ENCODE data around the gene WNT5B.

The WNT5B gene

GRCh38 chr12:1619587-1619986, 9.4 kb upstream of the WNT5B start:
- TF ChIP-seq ARNTL (CRISPR knock-in tag; IDR thresholded peaks at IDR 0.05; ENCODE audit: borderline replicate concordance, low read depth) (no peak), TOX (CRISPR knock-in tag; IDR thresholded peaks at IDR 0.05; ENCODE audit: borderline replicate concordance) (no peak), ZNF70 (CRISPR knock-in tag; IDR thresholded peaks at IDR 0.05) (no peak), CSRNP3 (CRISPR knock-in tag; IDR thresholded peaks at IDR 0.05) (no peak), TCF4 (CRISPR knock-in tag; IDR thresholded peaks at IDR 0.05; ENCODE audit: borderline replicate concordance) (no peak), POU6F1 (CRISPR knock-in tag; IDR thresholded peaks at IDR 0.05; ENCODE audit: borderline replicate concordance, low read depth) (no peak), PATZ1 (CRISPR knock-in tag; IDR thresholded peaks at IDR 0.05; ENCODE audit: borderline replicate concordance) (no peak), ZNF565 (CRISPR knock-in tag; conservative IDR thresholded peaks at IDR 0.05; ENCODE audit: low read depth) (no peak), CSDC2 (CRISPR knock-in tag; IDR thresholded peaks at IDR 0.05) (no peak), ZFP3 (CRISPR knock-in tag; IDR thresholded peaks at IDR 0.05) (no peak), TSHZ2 (CRISPR knock-in tag; IDR thresholded peaks at IDR 0.05) (no peak), PPARA (CRISPR knock-in tag; IDR thresholded peaks at IDR 0.05; ENCODE audit: borderline replicate concordance) (no peak)
- ATAC-seq, result no peak

GRCh38 chr12:1620092-1620491, 8.9 kb upstream of the WNT5B start:
- ATAC-seq, result no peak
- TF ChIP-seq ISL1 (CRISPR knock-in tag; IDR thresholded peaks at IDR 0.05), result no peak
- TF ChIP-seq ZNF8 (CRISPR knock-in tag; IDR thresholded peaks at IDR 0.05), result no peak
- TF ChIP-seq PPARA (CRISPR knock-in tag; IDR thresholded peaks at IDR 0.05; ENCODE audit: borderline replicate concordance), result no peak
- no peak for TF ChIP-seq CSRNP3 (CRISPR knock-in tag; IDR thresholded peaks at IDR 0.05)
- no peak for TF ChIP-seq TCF4 (CRISPR knock-in tag; IDR thresholded peaks at IDR 0.05; ENCODE audit: borderline replicate concordance)
- no peak for TF ChIP-seq ESRRG (CRISPR knock-in tag; IDR thresholded peaks at IDR 0.05)
- TF ChIP-seq TOX (CRISPR knock-in tag; IDR thresholded peaks at IDR 0.05; ENCODE audit: borderline replicate concordance), result no peak

- ATAC-seq, result no peak
- no peak for TF ChIP-seq OSR1 (CRISPR knock-in tag; IDR thresholded peaks at IDR 0.05)
- no peak for TF ChIP-seq CSDC2 (CRISPR knock-in tag; IDR thresholded peaks at IDR 0.05)
- no peak for TF ChIP-seq ZNF70 (CRISPR knock-in tag; IDR thresholded peaks at IDR 0.05)
- TF ChIP-seq ESRRG (CRISPR knock-in tag; IDR thresholded peaks at IDR 0.05), result no peak
Measured at GRCh38 chr12:1622406-1622805, 6.6 kb upstream of the WNT5B start.

DNA sequence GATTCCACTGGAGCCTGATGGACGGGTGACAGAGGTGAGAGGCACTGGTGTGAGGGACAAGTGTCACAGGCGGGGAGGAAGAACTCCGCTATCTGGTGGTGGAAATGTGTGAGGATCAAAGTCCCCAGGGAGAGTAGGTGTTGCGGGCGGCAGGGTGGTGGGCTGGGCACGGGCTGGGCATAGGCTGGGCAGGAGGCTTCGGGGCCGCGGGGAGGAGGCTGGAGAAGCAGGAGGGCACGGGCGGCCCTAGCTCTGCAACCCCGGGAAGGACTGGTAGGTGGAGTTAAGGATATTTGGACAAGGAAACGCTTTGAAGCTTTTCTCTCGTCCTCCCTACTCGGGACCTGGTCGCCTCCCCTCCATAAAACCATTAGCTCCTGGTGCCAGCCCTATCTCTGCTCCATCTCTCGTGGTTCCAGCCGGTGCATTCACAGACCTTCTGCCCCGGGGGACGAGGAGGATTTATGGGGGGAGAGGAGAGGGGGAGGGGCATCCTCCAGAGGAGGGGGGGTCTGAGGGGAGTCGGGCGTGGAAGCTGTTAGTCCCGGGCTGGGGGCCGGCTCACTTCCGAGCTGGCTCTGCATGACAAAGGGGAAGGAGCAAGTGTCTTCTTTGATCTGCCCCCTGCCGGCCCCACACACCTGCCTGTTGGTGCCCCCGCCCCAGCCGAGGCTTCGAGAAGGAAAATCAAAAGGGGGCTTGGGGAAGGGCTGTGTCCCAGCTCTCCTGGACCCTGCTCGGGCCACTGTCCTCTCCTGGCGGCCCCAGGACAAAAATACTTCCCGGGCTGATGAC, 504 bp downstream of the WNT5B start:
- peak; percentile 16 for ATAC-seq
- no peak for TF ChIP-seq ZC3H10 (CRISPR knock-in tag; IDR thresholded peaks at IDR 0.05)
- no peak for TF ChIP-seq GLIS3 (CRISPR knock-in tag; IDR thresholded peaks at IDR 0.05)
- TF ChIP-seq ARNTL (CRISPR knock-in tag; IDR thresholded peaks at IDR 0.05; ENCODE audit: borderline replicate concordance, low read depth), result no peak
- TF ChIP-seq, protein P1, sequence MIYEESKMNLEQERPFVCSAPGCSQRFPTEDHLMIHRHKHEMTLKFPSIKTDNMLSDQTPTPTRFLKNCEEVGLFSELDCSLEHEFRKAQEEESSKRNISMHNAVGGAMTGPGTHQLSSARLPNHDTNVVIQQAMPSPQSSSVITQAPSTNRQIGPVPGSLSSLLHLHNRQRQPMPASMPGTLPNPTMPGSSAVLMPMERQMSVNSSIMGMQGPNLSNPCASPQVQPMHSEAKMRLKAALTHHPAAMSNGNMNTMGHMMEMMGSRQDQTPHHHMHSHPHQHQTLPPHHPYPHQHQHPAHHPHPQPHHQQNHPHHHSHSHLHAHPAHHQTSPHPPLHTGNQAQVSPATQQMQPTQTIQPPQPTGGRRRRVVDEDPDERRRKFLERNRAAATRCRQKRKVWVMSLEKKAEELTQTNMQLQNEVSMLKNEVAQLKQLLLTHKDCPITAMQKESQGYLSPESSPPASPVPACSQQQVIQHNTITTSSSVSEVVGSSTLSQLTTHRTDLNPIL (CRISPR knock-in tag; IDR thresholded peaks at IDR 0.05; ENCODE audit: low read depth), result no peak
- no peak for TF ChIP-seq CSRNP3 (CRISPR knock-in tag; IDR thresholded peaks at IDR 0.05)
- no peak for TF ChIP-seq SNAI2 (CRISPR knock-in tag; IDR thresholded peaks at IDR 0.05)
- TF ChIP-seq ISL1 (CRISPR knock-in tag; IDR thresholded peaks at IDR 0.05), result no peak
- TF ChIP-seq TCF4 (CRISPR knock-in tag; IDR thresholded peaks at IDR 0.05; ENCODE audit: borderline replicate concordance), result no peak
- TF ChIP-seq ZFP30 (CRISPR knock-in tag; IDR thresholded peaks at IDR 0.05), result no peak
- TF ChIP-seq ZFP3 (CRISPR knock-in tag; IDR thresholded peaks at IDR 0.05), result no peak

All from SK-N-SH treated with all-trans-retinoic acid at 6 μM for 48 hours (cell line).